BLaER1 (cell line): Measurements from ENCODE around the gene MLLT6.

Source experiments
- H3K27ac ChIP-seq: shearing (Covaris generic); formaldehyde crosslinking; 2 replicates; pipeline ENCODE4 v1.8.1; 2022
- H3K27me3 ChIP-seq: shearing (Covaris generic); formaldehyde crosslinking; 2 replicates; pipeline ENCODE4 v1.8.1; 2022
- H3K36me3 ChIP-seq: shearing (Covaris generic); formaldehyde crosslinking; 2 replicates; pipeline ENCODE4 v1.8.1; 2022
- H3K4me1 ChIP-seq: shearing (Covaris generic); formaldehyde crosslinking; 2 replicates; pipeline ENCODE4 v1.8.1; 2022
- H3K4me2 ChIP-seq: shearing (Covaris generic); formaldehyde crosslinking; 2 replicates; pipeline ENCODE4 v1.8.1; 2022
- H3K4me3 ChIP-seq: shearing (Covaris generic); formaldehyde crosslinking; 2 replicates; pipeline ENCODE4 v1.8.1; 2022
- H3K9ac ChIP-seq: shearing (Covaris generic); formaldehyde crosslinking; 2 replicates; pipeline ENCODE4 v1.8.1; 2022
- H3K9me3 ChIP-seq: shearing (Covaris generic); formaldehyde crosslinking; 2 replicates; pipeline ENCODE4 v1.8.1; 2022
- H4K20me1 ChIP-seq: shearing (Covaris generic); formaldehyde crosslinking; 2 replicates; pipeline ENCODE4 v1.8.1; 2022
- Cebpa-rat ChIP-seq: shearing (Covaris generic); IDR thresholded peaks from 2 replicates; pipeline ENCODE4 v1.8.1; 2022

MLLT6 gene

GRCh38 chr17:38697061-38697820 is 7.8 kb upstream of the MLLT6 start:
- Histone ChIP-seq H3K27ac (no peak overlapping the region), H3K27me3 (no peaks in the 10 kb centered on the region), H3K9ac (no peak overlapping the region), H3K4me2 (0 out of 2 replicates have a peak overlapping the region, but pooled peaks have one; percentile 27), H3K36me3 (no peaks in the 10 kb centered on the region), H3K4me3 (no peak overlapping the region), H4K20me1 (no peaks in the 10 kb centered on the region), H3K4me1 (peaks cover 39% of the 10 kb centered on the region), H3K9me3 (no peaks in the 10 kb centered on the region)
- no peak for TF ChIP-seq Cebpa-rat

- Histone ChIP-seq H3K4me3 (no peak overlapping the region), H3K4me1 (peaks cover 50% of the 10 kb centered on the region), H3K27ac (no peak overlapping the region), H3K27me3 (no peaks in the 10 kb centered on the region), H4K20me1 (no peaks in the 10 kb centered on the region), H3K9ac (no peak overlapping the region), H3K4me2 (no peak overlapping the region), H3K9me3 (no peaks in the 10 kb centered on the region), H3K36me3 (no peaks in the 10 kb centered on the region)
- no peak for TF ChIP-seq Cebpa-rat
Measured at GRCh38 chr17:38698760-38699159, 6.3 kb upstream of the MLLT6 start.

GRCh38 chr17:38701504-38702165 is 3.4 kb upstream of the MLLT6 start:
- H3K36me3 ChIP-seq, result no peaks in the 10 kb centered on the region
- peak overlapping the region; percentile 99 for H3K27ac ChIP-seq
- peaks cover 7% of the 10 kb centered on the region for H4K20me1 ChIP-seq
- peaks cover 38% of the 10 kb centered on the region for H3K4me1 ChIP-seq
- H3K9me3 ChIP-seq, result no peaks in the 10 kb centered on the region
- peak overlapping the region; percentile 99 for H3K9ac ChIP-seq
- no peaks in the 10 kb centered on the region for H3K27me3 ChIP-seq
- TF ChIP-seq Cebpa-rat, result no peak
- H3K4me2 ChIP-seq, result peak overlapping the region; percentile 94
- H3K4me3 ChIP-seq, result peak overlapping the region; percentile 97

- Histone ChIP-seq H3K4me2 (peak overlapping the region; percentile 94), H3K27me3 (no peaks in the 10 kb centered on the region), H3K27ac (peak overlapping the region; percentile 99), H3K9ac (peak overlapping the region; percentile 99), H4K20me1 (peaks cover 14% of the 10 kb centered on the region), H3K4me3 (peak overlapping the region; percentile 97), H3K9me3 (no peaks in the 10 kb centered on the region), H3K4me1 (peaks cover 38% of the 10 kb centered on the region), H3K36me3 (peaks cover 4% of the 10 kb centered on the region)
- TF ChIP-seq Cebpa-rat, result no peak
Measured at GRCh38 chr17:38702166-38702915, 2.7 kb upstream of the MLLT6 start.

- Histone ChIP-seq H3K4me1 (peaks cover 43% of the 10 kb centered on the region), H3K36me3 (peaks cover 12% of the 10 kb centered on the region), H4K20me1 (peaks cover 22% of the 10 kb centered on the region), H3K27ac (peak overlapping the region; percentile 99), H3K4me2 (peak overlapping the region; percentile 94), H3K27me3 (no peaks in the 10 kb centered on the region), H3K9me3 (no peaks in the 10 kb centered on the region), H3K4me3 (peak overlapping the region; percentile 97), H3K9ac (peak overlapping the region; percentile 99)
- no peak for TF ChIP-seq Cebpa-rat
Measured at GRCh38 chr17:38702916-38703741, 1.9 kb upstream of the MLLT6 start.

GRCh38 chr17:38703742-38704605 is 1.1 kb upstream of the MLLT6 start:
- TF ChIP-seq Cebpa-rat, result no peak
- Histone ChIP-seq H3K36me3 (peaks cover 21% of the 10 kb centered on the region), H3K9me3 (no peaks in the 10 kb centered on the region), H3K9ac (peak overlapping the region; percentile 99), H3K27ac (peak overlapping the region; percentile 99), H3K4me3 (peak overlapping the region; percentile 97), H3K4me1 (peaks cover 51% of the 10 kb centered on the region), H3K27me3 (no peaks in the 10 kb centered on the region), H4K20me1 (peaks cover 31% of the 10 kb centered on the region), H3K4me2 (peak overlapping the region; percentile 94)

- Histone ChIP-seq H3K9ac (peak overlapping the region; percentile 99), H3K36me3 (peaks cover 36% of the 10 kb centered on the region), H3K4me2 (peak overlapping the region; percentile 93), H4K20me1 (peaks cover 46% of the 10 kb centered on the region), H3K4me1 (peaks cover 64% of the 10 kb centered on the region), H3K27me3 (no peaks in the 10 kb centered on the region), H3K27ac (peak overlapping the region; percentile 99), H3K4me3 (peak overlapping the region; percentile 97), H3K9me3 (no peaks in the 10 kb centered on the region)
- no peak for TF ChIP-seq Cebpa-rat
Measured at GRCh38 chr17:38705523-38705802, 390 bp downstream of the MLLT6 start.

- H3K9ac ChIP-seq, result peak overlapping the region; percentile 99
- peaks cover 36% of the 10 kb centered on the region for H3K36me3 ChIP-seq
- H3K4me1 ChIP-seq, result peaks cover 64% of the 10 kb centered on the region
- peak overlapping the region; percentile 99 for H3K27ac ChIP-seq
- no peak for TF ChIP-seq Cebpa-rat
- H3K9me3 ChIP-seq, result no peaks in the 10 kb centered on the region
- peak overlapping the region; percentile 93 for H3K4me2 ChIP-seq
- H4K20me1 ChIP-seq, result peaks cover 50% of the 10 kb centered on the region
- no peaks in the 10 kb centered on the region for H3K27me3 ChIP-seq
- H3K4me3 ChIP-seq, result peak overlapping the region; percentile 97
Measured at GRCh38 chr17:38705803-38706504, 881 bp downstream of the MLLT6 start.
